ENCODE measurements around the gene PLEKHA4.

Gene PLEKHA4

GRCh38 chr19:48833977-48834376 lies 34.4 kb downstream of the PLEKHA4 start:
- in situ Hi-C loops (cut with HindIII; ENCODE audit: low sequenced_read_pairs) = no loop called here

- in situ Hi-C loops (cut with HindIII; ENCODE audit: low sequenced_read_pairs) = no loop called here
These were observed 35.4 kb downstream of the PLEKHA4 start for GRCh38 chr19:48833049-48833448.

GRCh38 chr19:48830965-48831364 lies 37.5 kb downstream of the PLEKHA4 start:
- in situ Hi-C loops (cut with HindIII; ENCODE audit: low sequenced_read_pairs) = no loop called here

- in situ Hi-C loops (cut with HindIII; ENCODE audit: low sequenced_read_pairs) = no loop called here
These were observed 38.3 kb downstream of the PLEKHA4 start for GRCh38 chr19:48830088-48830487.

DNA sequence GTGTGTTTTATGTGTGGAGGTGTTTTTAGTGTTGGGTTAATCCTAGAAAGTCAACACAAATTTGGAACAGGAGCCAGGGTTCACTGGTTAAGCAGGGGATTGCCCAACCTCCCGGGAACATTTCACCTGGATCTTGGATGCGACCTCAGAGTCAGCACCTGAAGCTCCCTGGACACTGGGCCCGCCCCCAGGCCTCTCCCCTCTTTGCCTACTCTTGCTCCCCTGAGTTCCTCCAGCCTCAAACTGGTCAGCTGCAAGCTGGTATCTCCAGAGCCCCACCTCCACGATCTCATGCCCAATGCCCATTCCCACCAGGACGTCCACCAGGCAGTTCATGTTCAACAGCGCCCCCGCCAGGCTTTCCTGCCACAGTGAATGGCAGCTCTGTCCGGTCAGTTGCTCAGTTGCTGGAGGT lies 41.8 kb downstream of the PLEKHA4 start:
- in situ Hi-C loops (cut with HindIII; ENCODE audit: low sequenced_read_pairs) = no loop called here

DNA sequence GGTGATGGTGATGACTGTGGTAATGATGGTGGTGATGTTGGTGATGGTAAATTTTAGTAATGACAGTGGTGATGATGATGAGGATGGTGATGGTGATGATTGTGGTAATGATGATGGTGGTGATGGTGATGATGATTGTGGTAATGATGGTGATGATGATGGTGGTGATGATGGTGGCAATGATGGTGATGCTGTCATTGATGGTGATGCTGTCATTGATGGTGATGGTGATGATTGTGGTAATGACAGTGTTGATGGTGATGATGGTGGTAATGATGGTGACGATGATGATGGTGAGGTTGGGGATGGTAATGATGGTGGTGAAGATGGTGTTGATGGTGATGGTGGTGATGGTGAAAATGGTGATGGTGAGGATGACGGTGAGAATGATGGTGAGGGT lies 45.9 kb downstream of the PLEKHA4 start:
- in situ Hi-C loops (cut with HindIII; ENCODE audit: low sequenced_read_pairs) = no loop called here

DNA sequence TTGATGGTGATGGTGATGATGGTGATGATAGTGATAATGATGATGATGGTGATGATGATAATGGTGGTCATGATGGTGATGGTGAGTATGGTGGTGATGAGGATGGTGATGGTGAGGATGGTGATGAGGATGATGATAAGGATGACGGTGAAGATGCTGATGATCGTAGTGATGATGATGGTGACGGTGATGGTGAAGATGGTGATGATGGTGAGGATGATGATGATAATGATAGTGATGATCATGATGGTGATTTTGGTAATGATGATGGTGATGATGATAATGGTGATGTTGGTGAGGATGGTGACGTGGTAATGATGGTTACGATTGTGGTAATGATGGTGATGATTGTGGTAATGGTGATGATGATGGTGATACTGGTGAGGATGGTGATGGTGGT lies 46.8 kb downstream of the PLEKHA4 start:
- in situ Hi-C loops (cut with HindIII; ENCODE audit: low sequenced_read_pairs) = no loop called here

GRCh38 chr19:48819366-48819816 lies 49.0 kb downstream of the PLEKHA4 start:
- in situ Hi-C loops (cut with HindIII; ENCODE audit: low sequenced_read_pairs) = no loop called here

DNA sequence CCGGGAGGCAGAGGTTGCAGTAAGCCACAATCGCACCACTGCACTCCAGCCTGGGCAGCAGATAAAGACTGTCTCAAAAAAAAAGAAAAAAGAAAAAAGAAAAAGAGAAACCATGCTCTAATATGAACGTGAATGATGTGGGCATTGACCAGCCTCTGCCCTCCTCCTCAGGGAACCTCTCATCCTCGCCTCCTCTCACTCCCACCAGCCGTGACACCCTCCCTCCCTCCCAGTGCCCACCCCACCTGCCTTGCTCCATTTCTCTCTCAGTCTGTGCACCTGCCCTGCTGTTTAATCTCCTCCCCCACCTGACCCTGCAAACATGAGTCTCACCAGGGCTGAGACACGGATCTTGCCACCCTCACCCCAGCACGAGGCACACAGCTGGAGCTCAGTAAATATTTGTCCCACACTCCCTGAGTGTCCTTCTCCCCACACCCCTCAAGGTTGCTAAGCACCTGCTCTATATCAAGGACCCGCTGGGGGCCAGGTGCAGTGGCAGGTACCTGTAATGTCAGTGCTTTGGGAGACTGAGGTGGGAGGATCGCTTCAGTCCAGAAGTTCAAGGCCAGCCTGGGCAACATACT lies 50.1 kb downstream of the PLEKHA4 start:
- in situ Hi-C loops (cut with HindIII; ENCODE audit: low sequenced_read_pairs) = no loop called here

DNA sequence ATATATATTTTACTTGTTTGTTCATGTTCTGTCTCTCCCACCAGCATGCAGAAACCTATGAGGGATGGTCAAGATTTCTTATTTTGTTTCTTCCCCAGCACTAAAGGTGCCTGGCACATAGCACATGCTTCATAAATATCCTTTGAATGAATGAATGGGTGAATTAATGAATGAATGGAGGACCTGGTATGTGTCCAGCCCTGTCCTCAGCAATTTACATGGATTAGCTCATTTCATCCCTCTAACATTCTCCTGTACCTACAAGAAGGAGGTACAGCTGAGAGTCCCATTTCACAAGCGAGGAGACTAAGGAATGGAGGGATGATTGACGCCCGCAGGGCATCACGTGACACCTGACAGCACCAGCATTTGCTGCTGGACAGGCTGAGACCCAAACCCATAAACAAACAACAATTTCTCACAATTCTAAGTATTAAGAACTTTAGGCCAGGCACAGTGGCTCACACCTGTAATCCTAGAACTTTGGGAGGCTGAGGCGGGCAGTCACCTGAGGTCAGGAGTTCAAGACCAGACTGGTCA lies 50.8 kb downstream of the PLEKHA4 start:
- in situ Hi-C loops (cut with HindIII; ENCODE audit: low sequenced_read_pairs) = no loop called here

GRCh38 chr19:48815870-48816501 lies 52.4 kb downstream of the PLEKHA4 start:
- in situ Hi-C loops (cut with HindIII; ENCODE audit: low sequenced_read_pairs) = no loop called here

- in situ Hi-C loops (cut with HindIII; ENCODE audit: low sequenced_read_pairs) = loop anchor here (5.0 kb wide), 1 partner anchor 93 kb away; no protein-coding TSS in a partner anchor
These were observed 53.5 kb downstream of the PLEKHA4 start for GRCh38 chr19:48814895-48815294.

DNA sequence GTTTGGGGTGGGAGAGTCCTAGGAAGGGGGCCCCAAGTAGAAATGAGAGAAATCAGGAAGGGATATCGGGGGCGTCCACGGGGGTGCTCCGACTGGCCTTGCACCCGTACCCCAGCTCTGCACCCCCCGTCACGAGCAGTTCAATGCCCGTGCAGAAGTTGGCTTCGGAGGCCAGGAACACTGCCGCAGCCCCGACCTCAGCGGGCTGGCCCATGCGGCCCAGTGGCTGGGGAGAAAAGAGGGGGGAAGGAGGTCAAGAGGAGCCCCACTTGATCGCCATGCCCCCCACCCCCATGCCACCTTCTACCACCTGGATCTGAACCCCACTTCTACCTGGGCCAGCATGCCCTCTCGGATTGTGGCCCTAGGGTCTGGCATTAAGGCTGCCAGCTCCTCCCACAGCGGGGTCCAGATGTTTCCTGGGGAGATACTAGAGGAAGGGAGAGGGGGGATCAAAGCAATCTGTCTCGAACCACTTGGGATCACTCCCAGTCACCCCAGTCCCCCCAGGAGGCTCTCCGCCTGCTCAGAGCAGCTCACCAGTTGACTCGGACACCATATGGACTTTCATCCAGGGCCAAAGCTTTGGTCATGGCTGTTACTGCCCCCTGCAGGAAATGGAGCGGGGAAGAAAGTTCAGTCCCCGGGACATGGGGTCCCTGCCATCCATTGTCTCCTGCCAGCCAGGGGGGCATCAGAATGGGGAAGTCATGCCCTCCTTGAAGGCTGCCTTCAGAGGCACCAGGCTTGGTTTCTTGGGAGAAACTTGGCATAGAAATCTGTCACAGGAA lies 55.1 kb downstream of the PLEKHA4 start:
- in situ Hi-C loops (cut with HindIII; ENCODE audit: low sequenced_read_pairs) = loop anchor here (5.0 kb wide), 1 partner anchor 91 kb away; no protein-coding TSS in a partner anchor

GRCh38 chr19:48812094-48812929 lies 56.1 kb downstream of the PLEKHA4 start:
- in situ Hi-C loops (cut with HindIII; ENCODE audit: low sequenced_read_pairs) = loop anchor here (5.0 kb wide), 1 partner anchor 90 kb away; no protein-coding TSS in a partner anchor

GRCh38 chr19:48810151-48810550 lies 58.3 kb downstream of the PLEKHA4 start:
- in situ Hi-C loops (cut with HindIII; ENCODE audit: low sequenced_read_pairs) = loop anchor here (5.0 kb wide), 1 partner anchor 88 kb away; no protein-coding TSS in a partner anchor

DNA sequence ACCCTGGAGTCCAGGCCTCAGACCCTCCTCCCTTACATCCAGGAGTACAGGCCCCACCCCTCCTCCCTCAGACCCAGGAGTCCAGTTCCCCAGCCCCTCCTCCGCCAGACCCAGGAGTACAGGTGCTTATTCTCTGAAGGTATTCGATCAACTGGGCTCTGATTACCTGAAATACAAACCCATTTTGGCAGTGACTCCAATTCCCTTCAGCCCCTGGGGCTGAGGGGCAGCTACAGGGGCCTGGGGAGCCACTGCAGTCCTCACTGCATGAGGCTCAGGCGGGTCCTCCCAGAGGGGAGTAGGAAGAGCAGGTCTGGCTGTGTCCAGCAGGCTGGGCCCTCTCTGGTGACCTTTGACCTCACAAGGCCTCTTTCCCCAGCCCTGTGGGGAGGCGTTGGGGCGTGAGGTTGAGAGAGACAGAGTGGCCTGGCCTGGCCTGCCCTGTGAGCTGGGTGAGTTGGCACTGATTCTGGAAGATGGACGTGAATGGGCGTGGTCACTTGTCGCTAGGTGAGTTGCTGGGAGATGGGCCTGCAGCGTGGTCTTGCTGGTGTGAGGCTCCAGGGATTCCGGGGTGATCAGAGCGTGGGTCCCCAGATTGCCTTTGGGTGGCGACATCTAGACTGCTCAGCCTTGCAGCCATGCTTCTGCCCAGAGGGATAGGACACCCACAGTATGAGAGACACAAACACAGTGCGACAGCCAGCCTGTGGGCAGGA lies 60.7 kb downstream of the PLEKHA4 start:
- in situ Hi-C loops (cut with HindIII; ENCODE audit: low sequenced_read_pairs) = no loop called here

GRCh38 chr19:48806818-48807589 lies 61.4 kb downstream of the PLEKHA4 start:
- in situ Hi-C loops (cut with HindIII; ENCODE audit: low sequenced_read_pairs) = no loop called here

DNA sequence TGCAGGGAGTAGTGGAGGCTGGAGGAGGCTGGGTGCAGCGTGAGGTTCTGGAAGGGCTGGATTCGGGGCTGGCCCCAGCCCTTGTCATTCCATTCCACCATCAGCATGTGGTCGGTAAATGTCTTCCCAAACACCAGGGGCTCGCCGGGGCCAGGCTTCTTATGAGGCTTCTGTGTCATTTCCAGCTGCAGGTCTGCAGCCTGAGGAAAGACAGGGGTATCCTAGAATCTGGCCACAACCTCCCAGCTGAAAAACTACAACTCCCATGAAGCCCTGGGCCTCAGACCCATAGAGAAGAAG lies 61.9 kb downstream of the PLEKHA4 start:
- in situ Hi-C loops (cut with HindIII; ENCODE audit: low sequenced_read_pairs) = no loop called here

GRCh38 chr19:48805452-48805851 lies 63.0 kb downstream of the PLEKHA4 start:
- in situ Hi-C loops (cut with HindIII; ENCODE audit: low sequenced_read_pairs) = no loop called here

All from endothelial cell of hepatic sinusoid (primary cell).